GM12891 (cell line): ENCODE measurements around the gene AFAP1.

ENCODE experiments used
- PAX5 ChIP-seq: IDR thresholded peaks from 2 replicates; pipeline ENCODE4 v1.6.1; 2011; ENCODE audit warnings: low read length, moderate library complexity, mild to moderate bottlenecking; ENCODE audit not compliant: insufficient read depth, severe bottlenecking
- POLR2A ChIP-seq: IDR thresholded peaks from 2 replicates; pipeline ENCODE4 v1.6.1; 2011; ENCODE audit warnings: low read depth, low read length, control low read depth
- POLR2AphosphoS5 ChIP-seq: IDR thresholded peaks from 2 replicates; pipeline ENCODE4 v1.6.1; 2011; ENCODE audit warnings: low read depth, low read length, control low read depth
- POU2F2 ChIP-seq: IDR thresholded peaks from 2 replicates; pipeline ENCODE4 v1.6.1; 2011; ENCODE audit warnings: low read depth, mild to moderate bottlenecking, control low read depth, low read length, moderate library complexity
- SPI1 ChIP-seq: IDR thresholded peaks from 2 replicates; pipeline ENCODE4 v1.6.1; 2011; ENCODE audit warnings: low read depth, low read length, control low read depth
- TAF1 ChIP-seq: IDR thresholded peaks from 2 replicates; pipeline ENCODE4 v1.6.1; 2011; ENCODE audit warnings: low read depth, low read length, control low read depth

GRCh38 chr4:7960017-7960789 lies 20.5 kb upstream of the AFAP1 start:
- TF ChIP-seq POLR2AphosphoS5 (no peak), POLR2A (no peak), TAF1 (no peak), POU2F2 (no peak), SPI1 (no peak), PAX5 (no peak)
